Umbilical cord (tissue), 2 donors: ENCODE measurements around the gene CCDC61. TPM values are rescaled to one million over a fixed set of nuclear protein-coding genes. Genes with fewer than 3 reads are reported as not detected.

Source experiments
- DNase-seq: peaks from one replicate; pipeline ENCODE4 v3.0.0-alpha.2; 2015; ENCODE audit warnings: low spot score
- total RNA-seq: library from RNA; depleted of rRNA; stranded (reverse); fragments of >200 nt; gene quantifications from one replicate; pipeline ENCODE4 v1.2.3, GENCODE V29; 2014; ENCODE audit warnings: low replicate concordance; ENCODE audit not compliant: insufficient read depth

Gene CCDC61
- total RNA-seq, 1 donor from 2014 or later = 5.8 TPM

DNA sequence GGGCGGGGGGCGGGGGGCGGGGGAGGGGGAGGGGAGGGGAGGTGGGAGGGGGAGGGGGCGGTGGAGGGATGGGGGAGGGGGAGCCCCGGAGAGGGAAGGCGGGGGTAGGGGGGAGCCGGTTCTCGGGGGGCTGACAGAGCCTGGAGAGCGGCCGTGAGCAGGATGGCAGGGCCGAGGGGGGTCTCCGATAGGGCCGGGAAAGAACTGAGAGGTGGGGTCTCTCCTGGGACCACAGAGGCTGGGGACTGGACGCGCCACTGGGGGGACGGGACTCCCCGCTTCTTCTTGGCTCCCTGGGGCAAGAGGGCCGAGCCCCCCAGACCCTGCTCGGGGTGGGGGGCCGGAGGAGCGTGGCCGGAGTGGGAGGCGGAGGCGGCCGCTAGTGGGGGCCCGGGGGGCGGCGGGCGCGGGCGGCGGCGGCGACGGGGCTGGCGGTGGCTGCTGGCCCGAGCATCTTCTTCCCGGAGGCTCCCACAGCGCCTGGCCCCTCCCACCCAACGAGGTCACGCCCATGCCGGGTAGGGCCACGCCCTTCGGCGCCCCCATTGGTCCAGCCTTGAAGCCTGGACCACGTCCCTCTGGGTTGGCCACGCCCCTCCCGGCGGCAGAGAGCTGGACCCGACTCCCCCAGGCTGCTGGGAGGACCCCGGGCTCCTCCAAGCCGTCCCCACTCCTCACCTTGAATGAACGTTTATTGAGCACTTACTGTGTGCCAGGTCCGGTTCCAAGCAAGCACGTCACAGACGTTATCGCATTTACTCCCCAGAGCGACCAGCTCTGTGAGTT, 21.5 kb upstream of the CCDC61 start, which contains the start of gene NOVA2:
TSS of gene NOVA2 (minus strand) at position 313 of the 786 bp plus-strand sequence. CDS start 514 bp downstream, outside the sequence.
- peak; percentile 38 for DNase-seq

DNA sequence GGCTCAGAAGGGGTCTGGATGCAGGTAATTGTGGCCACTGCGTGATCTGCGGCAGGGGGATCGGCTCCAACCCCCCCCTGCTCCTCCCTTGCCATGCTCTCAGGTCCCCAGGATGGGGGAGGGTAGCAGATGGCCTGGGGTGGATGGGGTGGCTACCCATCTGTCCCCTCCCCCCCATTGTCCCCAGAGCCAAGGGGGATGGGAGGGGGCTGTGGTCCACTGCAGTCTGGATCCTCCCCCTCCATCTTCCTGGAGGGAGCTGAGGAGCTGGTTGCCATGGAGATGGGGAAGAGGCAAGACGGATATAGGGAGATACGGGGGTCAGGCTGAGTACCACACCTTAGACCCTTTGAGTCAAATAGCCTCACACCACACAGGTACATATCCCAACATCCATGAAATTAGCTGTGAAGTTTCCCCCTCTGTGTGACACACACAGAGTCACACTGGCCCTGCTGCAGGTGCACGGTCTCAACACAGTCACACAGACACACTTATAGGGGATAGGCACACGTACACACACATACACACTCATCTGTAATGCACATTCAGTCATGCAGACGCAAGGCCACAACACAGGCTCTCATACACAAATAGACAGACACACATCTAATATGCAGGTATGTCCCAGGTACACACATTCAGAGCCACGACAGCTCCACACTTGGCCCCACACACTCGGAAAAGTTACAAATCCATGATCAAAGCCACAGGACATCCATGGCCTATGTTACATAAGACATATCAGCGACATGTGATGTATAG, 19.8 kb upstream of the CCDC61 start:
- DNase-seq = no peak

DNA sequence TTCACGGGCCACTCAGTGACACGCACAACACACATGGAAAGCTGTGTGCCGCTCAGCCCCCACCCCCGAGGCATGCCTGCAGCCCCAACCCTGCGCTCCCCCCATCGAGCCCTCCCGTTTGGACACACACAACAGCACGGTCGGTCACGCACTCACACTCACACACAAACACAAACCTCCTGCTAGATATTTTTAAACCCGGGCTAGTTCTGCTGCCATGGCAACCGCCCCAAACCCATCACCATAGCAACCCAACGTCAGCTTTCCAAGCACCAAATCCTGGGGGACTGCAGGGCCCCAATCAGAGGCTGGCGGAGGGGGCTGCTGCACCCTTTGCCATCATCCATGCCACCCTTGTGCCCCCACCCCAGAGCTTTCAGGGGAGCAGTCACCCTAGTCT, 19.1 kb upstream of the CCDC61 start:
- peak; percentile 25 for DNase-seq

DNA sequence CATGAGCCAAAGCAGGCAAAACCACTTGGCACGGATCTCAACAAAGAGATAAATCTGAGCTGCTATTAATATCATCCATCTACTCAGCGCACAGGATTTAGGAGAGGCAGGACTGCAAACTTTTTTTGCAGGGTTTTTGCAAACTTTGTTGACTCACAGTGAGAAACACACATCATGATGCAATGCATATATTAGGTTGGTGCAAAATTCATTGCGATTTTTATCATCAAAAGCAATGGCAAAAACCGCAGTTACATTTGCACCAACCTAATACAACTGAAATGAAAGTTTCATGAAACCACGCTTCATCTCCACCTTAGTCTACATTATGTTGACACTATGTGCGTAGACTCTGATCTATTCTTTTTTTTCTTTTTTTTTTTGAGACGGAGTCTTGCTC, 17.1 kb upstream of the CCDC61 start:
- peak; percentile 24 for DNase-seq

DNA sequence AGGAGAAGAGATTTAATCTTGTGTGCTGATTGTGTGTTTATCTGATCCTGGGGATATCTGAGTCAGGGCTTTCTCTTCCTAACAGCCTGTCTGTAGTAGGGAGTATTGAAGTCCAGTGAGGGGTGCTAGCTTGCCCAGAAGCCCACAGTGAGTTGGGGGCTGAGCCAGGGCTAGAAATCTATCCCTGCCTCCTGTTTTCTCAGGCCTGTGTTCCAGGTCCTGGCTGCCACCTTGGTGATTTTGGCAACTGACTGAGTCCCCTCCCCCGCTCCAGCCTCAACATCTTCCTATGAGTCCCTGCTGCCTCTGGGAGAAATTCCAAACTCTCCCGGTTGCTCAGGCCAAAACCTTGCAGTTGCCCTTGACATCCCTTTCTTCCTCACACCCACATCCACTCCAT, 13.9 kb upstream of the CCDC61 start:
- no peak for DNase-seq

DNA sequence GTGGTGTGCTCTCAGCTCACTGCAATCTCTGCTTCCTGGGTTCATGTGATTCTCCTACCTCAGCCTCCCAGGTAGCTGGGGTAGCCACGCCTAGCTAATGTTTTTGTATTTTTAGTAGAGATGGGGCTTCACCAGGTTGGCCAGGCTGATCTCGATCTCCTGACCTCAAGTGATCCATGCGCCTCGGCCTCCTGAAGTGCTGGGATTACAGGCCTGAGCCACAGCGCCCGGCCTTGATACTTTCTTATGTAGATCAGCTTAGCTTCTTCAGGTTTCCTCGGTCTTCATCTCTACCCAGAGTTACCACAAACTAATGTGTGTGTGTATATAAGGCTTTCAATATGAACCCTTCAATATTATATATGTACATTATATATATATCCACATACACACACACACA, 9.9 kb upstream of the CCDC61 start:
- no peak for DNase-seq

DNA sequence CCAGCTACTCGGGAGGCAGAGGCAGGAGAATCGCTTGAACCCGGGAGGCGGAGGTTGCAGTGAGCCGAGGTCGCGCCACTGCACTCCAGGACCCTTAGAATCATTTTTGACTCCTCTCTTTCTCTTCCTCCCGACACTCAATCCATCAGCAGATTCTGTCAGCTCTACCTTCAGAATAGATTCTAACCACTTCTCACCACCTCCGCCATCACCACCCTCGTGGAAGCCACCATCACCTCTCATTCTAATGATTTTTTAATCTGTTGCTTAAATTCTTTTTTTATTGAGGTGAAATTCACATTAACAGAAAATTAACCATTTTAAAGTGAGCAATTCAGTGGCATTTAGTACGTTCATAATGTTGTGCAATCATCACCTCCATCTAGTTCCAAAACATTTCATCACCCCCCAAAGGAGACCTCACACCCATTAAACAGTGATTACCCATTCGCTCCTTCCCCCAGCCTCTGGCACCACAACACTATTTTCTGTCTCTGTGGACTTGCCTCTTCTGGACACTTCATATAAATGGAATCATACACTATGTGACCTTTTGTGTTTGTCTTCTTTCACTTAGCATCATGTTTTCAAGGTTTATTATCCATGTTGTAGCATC, 5.0 kb upstream of the CCDC61 start:
- DNase-seq = no peak

DNA sequence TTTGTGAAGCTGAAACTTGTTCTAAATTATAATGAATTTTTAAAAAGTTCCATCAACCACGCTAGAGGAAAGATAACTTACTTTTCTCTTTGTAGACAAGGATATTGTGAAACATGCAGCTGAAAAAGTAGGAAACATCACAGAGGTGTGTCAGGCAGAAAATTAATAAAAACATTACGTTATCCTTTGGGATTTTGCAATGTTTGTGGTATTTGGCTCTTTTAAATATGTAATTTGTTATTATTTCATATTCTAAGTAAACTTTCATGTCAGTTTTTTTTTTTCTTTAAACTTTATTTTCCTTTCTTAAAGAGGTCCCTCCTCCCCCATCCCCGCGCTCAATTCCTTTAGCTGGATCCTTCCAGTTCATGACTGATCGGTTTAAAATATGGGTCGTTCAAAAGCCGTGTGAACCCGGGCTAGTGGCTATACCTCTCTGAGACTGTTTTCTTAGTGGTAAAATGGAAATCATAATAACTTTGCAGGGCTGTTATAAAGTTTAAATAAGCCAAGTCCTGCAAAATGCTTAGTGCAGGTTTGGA, 740 bp upstream of the CCDC61 start:
- no peak for DNase-seq

DNA sequence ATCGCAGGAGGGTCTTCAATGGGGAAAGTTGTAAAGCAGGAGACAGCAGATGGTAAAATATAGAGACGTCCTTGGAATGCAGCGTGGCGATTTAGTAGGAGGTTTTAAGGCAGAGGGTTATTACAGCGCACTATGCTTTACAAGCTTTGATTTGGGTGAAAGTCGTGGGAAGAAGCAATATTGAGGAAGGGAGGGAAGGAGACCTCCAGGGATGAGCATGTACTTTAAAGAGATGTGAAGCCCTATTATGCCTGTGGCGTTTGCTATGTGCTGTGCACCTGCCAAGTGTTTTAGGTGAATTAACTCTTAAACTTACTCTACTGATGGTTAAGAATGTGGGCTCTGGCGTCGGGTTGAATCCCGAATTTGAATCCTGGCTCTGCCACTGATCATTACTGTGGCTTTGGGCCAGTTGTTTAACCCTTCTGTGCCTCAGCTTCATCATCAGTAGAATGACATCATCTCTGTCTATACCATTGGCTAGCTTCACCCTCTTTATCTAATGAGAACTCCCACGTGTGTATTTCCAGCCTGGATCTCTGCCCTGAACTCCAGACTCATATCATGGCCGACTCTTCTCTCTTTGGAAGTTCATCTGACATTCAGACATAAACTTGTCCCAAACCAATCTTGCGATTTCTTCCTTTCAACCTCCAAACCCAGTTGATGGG, 583 bp downstream of the CCDC61 start:
- DNase-seq = no peak

DNA sequence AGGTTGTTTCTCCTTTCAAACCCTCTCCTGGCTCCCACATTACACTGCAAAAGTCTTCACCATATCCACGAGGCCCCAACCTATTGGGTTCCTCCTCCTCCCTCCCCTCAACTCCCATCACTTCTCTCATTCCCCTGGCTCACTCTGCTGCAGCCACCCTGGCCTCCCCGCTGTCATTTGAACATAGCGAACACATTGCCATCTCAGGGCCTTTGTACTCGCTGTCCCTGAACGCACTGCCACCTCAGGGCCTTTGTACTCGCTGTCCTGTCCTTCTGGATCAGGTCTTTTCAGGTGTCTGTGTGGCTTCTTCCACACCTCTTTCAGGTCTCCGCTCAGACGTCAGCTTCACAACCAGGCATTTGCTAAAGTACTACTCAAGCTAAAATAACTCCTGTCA, 1.7 kb downstream of the CCDC61 start:
- DNase-seq = no peak

DNA sequence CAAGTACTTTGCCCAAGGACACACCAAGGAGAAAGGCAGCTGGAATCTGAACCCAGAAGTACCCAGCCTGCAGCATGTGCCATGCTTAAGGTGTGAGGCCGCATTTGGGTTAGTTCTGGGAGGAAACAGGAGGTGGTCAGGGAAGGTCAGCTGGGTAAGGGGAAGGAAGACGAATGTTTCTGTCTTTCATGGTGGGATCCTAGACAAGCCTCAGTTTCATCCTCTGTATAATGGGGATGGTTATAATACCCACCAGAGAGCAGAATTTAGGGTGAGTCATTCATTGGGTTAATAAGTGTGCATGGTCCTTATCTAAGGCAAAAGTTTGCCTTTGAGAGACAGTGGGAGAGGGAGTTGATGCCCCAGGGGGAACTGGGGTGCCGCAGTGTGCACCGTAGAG, 3.6 kb downstream of the CCDC61 start:
- DNase-seq = no peak

DNA sequence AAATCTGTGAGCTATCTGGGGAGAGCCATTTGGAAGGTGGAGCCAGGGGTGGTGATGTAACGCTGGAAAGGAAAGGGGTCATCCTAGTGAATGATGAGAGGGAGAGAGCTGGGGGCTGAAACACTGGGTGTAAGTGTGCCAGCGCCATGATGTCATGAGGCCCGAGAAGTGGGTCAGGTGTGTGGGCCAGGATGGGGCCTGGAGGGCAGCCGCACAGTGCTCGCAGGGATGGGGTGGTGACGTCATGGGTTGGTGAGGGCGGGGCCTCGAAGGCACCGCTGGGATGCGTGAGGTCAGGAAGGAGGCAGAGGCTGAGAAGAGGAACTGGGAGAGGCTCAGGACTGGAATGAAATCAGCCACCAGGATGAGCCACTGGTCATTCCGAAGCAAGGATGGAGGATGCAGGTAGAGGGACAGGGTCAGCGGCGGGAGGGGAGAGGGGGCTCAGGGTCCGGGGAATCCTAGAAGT, 4.4 kb downstream of the CCDC61 start:
- no peak for DNase-seq

DNA sequence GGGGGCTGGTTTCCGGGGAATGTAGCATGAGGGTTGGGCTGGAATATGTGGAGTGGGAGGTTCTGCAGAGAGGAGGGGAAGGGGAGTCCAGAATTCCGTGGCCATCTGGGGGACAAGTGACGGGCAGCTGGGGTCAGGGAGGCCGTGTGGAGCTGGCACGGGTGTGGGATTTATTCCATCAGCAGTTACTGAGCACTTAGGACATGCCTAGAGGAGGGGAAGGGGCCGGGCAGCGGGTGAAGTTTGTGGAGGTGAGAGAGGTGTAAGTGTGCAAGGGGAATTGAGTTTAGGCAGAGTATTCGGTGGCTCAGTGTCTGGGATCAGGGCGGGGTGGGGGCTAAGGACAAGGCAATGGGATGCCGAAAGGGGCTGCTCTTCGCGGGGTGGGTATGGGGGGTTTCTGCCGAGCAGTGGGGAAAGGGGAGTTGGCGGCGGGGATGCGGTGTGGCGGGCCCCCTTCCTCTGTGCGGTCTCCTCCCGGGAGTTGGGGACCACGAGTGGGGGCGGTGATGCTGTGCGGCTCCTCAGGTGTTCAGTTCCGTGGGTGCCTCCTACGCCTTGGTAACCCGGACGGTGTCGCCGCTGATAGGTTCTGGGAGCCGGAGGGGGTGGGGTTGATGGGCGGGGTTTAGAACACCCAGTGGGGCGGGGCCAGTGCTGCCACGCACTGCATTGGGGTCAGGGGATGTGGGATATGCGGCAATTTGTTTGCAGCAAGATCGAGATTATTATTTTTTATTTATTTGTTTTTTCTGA, 5.4 kb downstream of the CCDC61 start:
- DNase-seq = no peak

DNA sequence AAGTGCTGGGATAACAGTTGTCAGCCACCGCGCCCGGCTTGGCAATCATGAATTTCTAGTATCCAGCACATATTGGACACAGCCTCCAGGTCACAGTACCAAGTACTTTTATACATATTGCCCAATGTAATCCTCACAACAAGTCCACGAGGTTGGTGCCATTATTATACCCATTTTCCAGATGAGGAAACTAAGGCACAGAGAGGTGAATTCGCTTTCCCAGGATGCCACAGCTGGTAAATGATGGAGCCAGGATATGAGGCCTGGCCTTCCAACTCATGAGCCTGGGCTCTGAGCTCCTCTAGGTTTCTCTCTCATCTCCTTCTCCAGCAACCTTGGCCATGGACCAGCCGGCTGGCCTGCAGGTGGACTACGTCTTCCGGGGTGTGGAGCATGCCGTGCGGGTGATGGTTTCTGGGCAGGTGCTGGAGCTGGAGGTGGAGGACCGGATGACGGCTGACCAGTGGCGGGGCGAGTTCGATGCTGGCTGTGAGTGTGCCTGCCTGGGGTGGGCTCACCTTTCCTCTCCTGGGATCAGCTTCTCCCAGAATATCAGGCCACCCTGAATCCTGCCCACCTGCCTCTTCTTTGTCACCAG, 7.5 kb downstream of the CCDC61 start:
- no peak for DNase-seq

DNA sequence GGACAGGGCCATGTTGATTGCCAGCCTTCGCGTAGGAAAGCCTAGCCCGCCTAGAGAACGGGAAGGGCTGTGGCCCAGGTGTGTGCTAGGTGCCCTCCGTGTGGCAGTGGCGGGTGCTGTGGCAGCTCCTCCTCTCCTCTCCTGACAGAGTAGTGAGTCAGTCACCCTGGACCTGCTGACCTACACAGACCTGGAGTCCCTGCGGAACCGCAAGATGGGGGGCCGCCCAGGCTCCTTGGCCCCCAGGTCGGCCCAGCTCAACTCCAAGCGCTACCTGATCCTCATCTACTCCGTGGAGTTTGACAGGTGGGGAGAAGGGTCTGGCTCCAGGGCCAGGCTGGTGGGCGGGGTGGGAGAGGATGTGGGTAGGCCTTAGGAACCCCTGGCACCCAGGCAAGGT, 11.1 kb downstream of the CCDC61 start:
- DNase-seq = no peak

DNA sequence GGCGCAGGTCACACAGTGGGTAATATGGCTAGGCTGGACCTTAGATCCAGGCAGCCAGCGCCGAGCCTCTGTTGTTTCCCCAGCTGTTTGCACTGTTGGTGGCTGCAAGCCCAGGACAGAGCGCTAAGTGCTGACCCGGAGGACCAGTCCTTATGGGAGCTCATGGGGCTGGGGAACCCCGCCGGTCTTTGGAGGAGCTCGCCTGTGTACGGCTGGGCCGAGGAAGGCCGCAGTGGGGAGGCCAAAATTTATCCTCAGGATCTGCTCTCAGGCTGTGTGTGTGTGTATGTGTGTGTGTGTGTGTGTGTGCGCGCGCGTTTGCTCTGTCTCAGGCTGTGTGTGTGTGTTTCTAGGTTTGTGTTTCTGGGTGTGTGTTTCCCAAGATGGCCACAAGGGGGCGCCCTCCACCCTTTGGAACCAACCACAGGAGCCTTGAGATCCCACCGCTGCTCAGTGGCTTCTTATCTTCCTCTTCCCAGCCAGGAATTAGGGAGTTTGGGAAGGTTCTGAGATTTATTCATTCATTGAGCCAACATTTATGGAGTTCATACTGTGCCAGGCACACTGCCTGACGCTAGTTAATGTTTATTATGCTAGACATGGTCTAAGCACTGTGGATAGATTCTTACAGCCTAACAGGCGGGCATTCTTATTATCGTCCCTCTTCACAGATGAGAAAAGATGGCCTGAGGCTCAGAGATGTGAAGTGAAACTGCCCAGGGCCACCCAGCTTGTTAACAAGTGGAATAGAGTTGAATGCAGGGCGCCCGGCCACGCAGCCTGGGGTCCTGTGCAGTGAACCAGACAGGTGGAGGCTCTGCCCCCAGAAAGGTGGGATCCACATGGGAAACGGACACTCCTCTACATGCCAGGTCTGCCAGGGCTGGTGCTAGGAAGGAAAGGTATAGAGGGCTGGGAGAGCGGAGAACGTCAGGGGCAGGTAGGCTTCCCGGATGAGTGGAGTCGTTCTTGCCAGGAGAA, 14.6 kb downstream of the CCDC61 start:
- DNase-seq = peak; percentile 45

DNA sequence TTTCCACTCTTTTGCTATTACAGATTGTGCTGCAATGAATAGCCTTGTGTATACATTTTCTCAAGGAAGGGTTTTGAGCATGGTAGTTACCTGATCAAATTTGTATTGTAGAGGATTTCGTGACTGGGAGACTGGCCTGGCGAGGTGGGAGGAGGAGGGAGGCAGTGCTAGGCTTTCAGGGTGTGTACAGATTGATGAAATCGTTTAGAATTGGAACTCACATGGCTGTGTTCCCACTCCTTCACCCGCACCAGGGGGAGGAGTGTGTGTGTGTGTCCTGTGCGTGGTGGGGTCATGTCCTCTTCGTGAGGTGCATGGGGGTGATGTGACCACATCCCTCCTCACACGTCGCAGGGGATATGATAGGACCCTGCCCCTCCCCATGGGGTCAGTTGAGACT, 19.3 kb downstream of the CCDC61 start:
- DNase-seq = no peak

DNA sequence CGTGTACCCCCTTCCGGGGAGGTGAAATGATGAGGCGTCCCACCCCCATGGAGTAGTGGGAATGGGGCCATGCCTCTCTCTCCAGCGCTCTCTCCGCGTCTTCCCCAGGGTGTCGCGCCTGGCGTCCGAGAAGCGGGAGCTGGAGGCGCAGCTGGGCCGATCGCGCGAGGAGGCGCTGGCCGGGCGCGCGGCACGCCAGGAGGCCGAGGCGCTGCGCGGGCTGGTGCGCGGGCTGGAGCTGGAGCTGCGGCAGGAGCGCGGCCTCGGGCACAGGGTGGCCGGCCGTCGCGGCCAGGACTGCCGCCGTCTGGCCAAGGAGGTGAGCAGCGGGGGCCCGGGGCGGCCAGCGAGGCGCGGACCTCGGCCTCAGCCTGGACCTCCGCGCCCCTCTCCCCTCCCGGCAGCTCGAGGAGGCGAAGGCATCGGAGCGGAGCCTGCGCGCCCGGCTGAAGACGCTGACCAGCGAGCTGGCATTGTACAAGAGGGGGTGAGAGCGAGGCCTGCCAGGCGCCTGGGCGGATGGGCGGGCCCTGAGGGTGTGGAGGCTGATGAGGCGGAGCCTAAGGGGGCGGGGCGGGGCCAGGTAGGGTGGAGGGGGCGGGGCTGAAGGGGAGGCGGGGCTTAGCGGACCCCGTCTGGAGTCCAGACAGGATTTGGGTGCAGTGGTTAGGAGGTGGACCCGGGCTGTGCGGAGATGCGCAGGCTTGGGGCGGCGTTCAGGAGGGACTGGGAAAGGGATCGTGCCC, 19.8 kb downstream of the CCDC61 start:
- DNase-seq = peak; percentile 33
